ENCODE data around the gene VTI1A.
"Not testable (repeated sequence)": the region's sequence is repeated elsewhere in the genome, so short reads cannot be mapped to it uniquely, and the experiment has no call there.

VTI1A gene

GRCh38 chr10:112434988-112435619, 11.9 kb upstream of the VTI1A start:
- TF ChIP-seq POLR2A (IDR thresholded peaks at IDR 0.05; ENCODE audit: low read depth, low read length) = no peak
- DNase-seq (ENCODE audit: insufficient read length, low spot score) = no peak
- no peak for FAIRE-seq

GRCh38 chr10:112438356-112438755, 8.7 kb upstream of the VTI1A start:
- DNase-seq (ENCODE audit: insufficient read length, low spot score) = no peak
- no peak for FAIRE-seq
- TF ChIP-seq POLR2A (IDR thresholded peaks at IDR 0.05; ENCODE audit: low read depth, low read length) = no peak

DNA sequence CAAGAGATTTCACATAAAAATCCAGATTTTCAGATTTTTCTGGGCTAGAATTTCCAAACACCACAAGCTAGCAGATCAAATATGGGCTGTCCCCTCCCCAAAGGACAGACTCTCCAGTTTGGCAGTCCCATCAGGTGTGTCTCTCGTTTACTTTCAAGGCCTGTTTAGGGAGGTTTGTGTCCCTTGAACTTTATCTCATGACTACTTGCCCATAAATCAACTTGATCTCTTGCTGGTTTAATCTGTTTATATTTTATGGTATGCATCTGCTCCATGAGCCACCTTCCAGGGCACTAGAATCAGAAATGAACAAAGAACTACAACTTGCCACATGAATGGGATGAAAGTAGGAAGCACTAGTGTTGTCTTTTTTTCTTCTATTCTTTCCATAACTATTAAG, 5.5 kb upstream of the VTI1A start:
- no peak for DNase-seq (ENCODE audit: insufficient read length, low spot score)
- no peak for FAIRE-seq
- TF ChIP-seq POLR2A (IDR thresholded peaks at IDR 0.05; ENCODE audit: low read depth, low read length) = no peak

DNA sequence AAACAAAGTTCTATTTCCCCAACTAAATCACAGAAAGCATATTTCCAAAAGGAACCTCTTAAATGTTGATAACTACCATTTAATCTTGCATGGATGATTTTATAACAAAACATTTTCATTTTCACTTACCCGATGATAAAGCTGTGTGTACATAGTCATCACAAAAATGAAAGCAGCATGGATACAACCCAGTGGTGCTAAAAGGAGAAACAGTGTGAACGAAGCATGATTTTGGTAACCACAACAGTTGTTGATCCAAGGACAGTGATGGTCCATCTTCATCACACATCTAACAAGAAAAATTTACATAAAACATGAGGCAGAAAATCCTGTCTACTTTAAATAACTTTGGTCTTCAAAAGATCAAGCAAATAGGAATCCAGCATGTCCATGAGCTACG, 5.0 kb upstream of the VTI1A start:
- no peak for DNase-seq (ENCODE audit: insufficient read length, low spot score)
- FAIRE-seq = no peak
- TF ChIP-seq POLR2A (IDR thresholded peaks at IDR 0.05; ENCODE audit: low read depth, low read length) = no peak

- FAIRE-seq (no peak), DNase-seq (ENCODE audit: insufficient read length, low spot score) (no peak)
- TF ChIP-seq POLR2A (IDR thresholded peaks at IDR 0.05; ENCODE audit: low read depth, low read length) = no peak
Measured at GRCh38 chr10:112446055-112446854, 760 bp upstream of the VTI1A start.

GRCh38 chr10:112447620-112447928, 559 bp downstream of the VTI1A start:
- FAIRE-seq (no peak), DNase-seq (ENCODE audit: insufficient read length, low spot score) (no peak)
- TF ChIP-seq POLR2A (IDR thresholded peaks at IDR 0.05; ENCODE audit: low read depth, low read length) = no peak

- TF ChIP-seq POLR2A (IDR thresholded peaks at IDR 0.05; ENCODE audit: low read depth, low read length) = no peak
- FAIRE-seq (no peak), DNase-seq (ENCODE audit: insufficient read length, low spot score) (no peak)
Measured at GRCh38 chr10:112448888-112449287, 1.9 kb downstream of the VTI1A start.

- peak; percentile 50 for FAIRE-seq
- no peak for TF ChIP-seq POLR2A (IDR thresholded peaks at IDR 0.05; ENCODE audit: low read depth, low read length)
- DNase-seq (ENCODE audit: insufficient read length, low spot score) = no peak
Measured at GRCh38 chr10:112454910-112455779, 8.1 kb downstream of the VTI1A start.

DNA sequence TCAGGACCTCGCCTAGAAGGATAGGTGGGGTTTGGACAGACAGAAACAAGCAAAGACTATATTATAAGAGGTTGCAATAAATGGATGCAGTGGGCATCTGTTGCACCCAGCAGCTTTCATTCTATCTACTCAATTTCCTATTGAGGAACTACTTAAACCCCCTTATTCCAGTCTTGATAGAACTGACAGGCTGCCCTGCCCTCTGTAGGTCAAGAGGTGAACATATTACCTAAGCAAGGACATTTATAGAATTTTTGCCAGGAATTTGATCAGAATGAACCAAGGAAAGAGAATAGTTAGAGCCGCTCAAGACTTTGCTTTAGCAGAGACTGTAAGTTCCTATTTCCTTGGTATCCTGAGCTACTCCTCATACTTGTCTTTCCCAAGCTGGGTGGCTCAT, 9.5 kb downstream of the VTI1A start:
- TF ChIP-seq POLR2A (IDR thresholded peaks at IDR 0.05; ENCODE audit: low read depth, low read length) = no peak
- no peak for FAIRE-seq
- no peak for DNase-seq (ENCODE audit: insufficient read length, low spot score)

- no peak for DNase-seq (ENCODE audit: insufficient read length, low spot score)
Measured at GRCh38 chr10:112460366-112460765, 13.4 kb downstream of the VTI1A start.

GRCh38 chr10:112461029-112461887, 14.2 kb downstream of the VTI1A start:
- no peak for TF ChIP-seq POLR2A (IDR thresholded peaks at IDR 0.05; ENCODE audit: low read depth, low read length)
- DNase-seq (ENCODE audit: insufficient read length, low spot score) (no peak), FAIRE-seq (no peak)

More at GRCh38 chr10:112460366-112460765, 13.4 kb downstream of the VTI1A start:
- no peak for TF ChIP-seq POLR2A (IDR thresholded peaks at IDR 0.05; ENCODE audit: low read depth, low read length)
- no peak for FAIRE-seq

DNA sequence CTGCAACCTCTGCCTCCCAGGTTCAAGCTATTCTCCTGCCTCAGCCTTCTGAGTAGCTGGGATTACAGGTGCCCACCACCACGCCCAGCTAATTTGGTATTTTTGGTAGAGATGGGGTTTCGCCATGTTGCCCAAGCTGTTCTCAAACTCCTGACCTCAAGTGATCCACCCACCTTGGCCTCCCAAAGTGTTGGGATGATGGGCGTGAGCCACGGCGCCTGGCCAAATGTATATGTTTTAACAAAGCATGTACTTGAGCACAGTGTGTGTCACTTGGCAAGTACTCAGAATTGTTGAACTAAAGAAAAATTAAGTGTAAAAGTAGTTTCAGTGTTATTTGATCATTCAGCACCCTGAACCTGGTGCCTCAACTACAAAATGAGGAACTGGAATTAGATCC, 17.1 kb downstream of the VTI1A start:
- not testable (repeated sequence) for FAIRE-seq

GRCh38 chr10:112465299-112465883, 18.4 kb downstream of the VTI1A start:
- no peak for FAIRE-seq
- TF ChIP-seq POLR2A (IDR thresholded peaks at IDR 0.05; ENCODE audit: low read depth, low read length) = no peak
- no peak for DNase-seq (ENCODE audit: insufficient read length, low spot score)

More for the DNA sequence above, 17.1 kb downstream of the VTI1A start:
- DNase-seq (ENCODE audit: insufficient read length, low spot score) = not testable (repeated sequence)
